22Rv1 (cell line): ENCODE measurements around the gene SPAG7.

Experiments
- ZFX ChIP-seq: fragments of 450-650 bp; IDR thresholded peaks from 2 replicates; pipeline ENCODE4 v1.6.1; 2017; ENCODE audit warnings: antibody characterized with exemption, borderline replicate concordance
- TF ChIP-seq, protein P1 (sequence below): fragments of 450-650 bp; IDR thresholded peaks from 2 replicates; pipeline ENCODE4 v1.5.1; 2017; ENCODE audit warnings: mild to moderate bottlenecking

GRCh38 chr17:4994081-4994595 is 26.5 kb upstream of the SPAG7 start:
- TF ChIP-seq, protein P1, sequence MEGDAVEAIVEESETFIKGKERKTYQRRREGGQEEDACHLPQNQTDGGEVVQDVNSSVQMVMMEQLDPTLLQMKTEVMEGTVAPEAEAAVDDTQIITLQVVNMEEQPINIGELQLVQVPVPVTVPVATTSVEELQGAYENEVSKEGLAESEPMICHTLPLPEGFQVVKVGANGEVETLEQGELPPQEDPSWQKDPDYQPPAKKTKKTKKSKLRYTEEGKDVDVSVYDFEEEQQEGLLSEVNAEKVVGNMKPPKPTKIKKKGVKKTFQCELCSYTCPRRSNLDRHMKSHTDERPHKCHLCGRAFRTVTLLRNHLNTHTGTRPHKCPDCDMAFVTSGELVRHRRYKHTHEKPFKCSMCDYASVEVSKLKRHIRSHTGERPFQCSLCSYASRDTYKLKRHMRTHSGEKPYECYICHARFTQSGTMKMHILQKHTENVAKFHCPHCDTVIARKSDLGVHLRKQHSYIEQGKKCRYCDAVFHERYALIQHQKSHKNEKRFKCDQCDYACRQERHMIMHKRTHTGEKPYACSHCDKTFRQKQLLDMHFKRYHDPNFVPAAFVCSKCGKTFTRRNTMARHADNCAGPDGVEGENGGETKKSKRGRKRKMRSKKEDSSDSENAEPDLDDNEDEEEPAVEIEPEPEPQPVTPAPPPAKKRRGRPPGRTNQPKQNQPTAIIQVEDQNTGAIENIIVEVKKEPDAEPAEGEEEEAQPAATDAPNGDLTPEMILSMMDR = no peak
- TF ChIP-seq ZFX = no peak
